Neural crest cell (in vitro differentiated cells): ENCODE results near the gene B4GALT5. TPM values are rescaled to one million over a fixed set of nuclear protein-coding genes. Genes with fewer than 3 reads are reported as not detected.
"Not testable (repeated sequence)": the region's sequence is repeated elsewhere in the genome, so short reads cannot be mapped to it uniquely, and the experiment has no call there.

Experiments used
- DNase-seq: peaks from one replicate; pipeline ENCODE4 v3.0.0; 2021; ENCODE audit warnings: low read depth, mixed read lengths, low spot score
- H3K27ac Mint-ChIP-seq: one replicate; pipeline ENCODE4 v1.8.0; 2021; ENCODE audit warnings: mild to moderate bottlenecking, mixed read lengths; ENCODE audit not compliant: unreplicated experiment
- H3K27me3 Mint-ChIP-seq: 2 replicates; pipeline ENCODE4 v1.8.0; 2021; ENCODE audit warnings: low read depth, mild to moderate bottlenecking, mixed read lengths
- H3K36me3 Mint-ChIP-seq: 2 replicates; pipeline ENCODE4 v1.8.0; 2021; ENCODE audit warnings: low read depth, mild to moderate bottlenecking, mixed read lengths
- H3K4me1 Mint-ChIP-seq: 2 replicates; pipeline ENCODE4 v1.8.0; 2021; ENCODE audit warnings: mixed read lengths
- H3K4me3 Mint-ChIP-seq: one replicate; pipeline ENCODE4 v1.8.0; 2021; ENCODE audit warnings: mild to moderate bottlenecking, mixed read lengths
- H3K9me3 Mint-ChIP-seq: 2 replicates; pipeline ENCODE4 v1.8.0; 2021; ENCODE audit warnings: mixed read lengths
- CTCF ChIP-seq: fragments of 200-600 bp; sonication (generic); conservative IDR thresholded peaks from 2 replicates; pipeline ENCODE4 v1.5.0; 2021; ENCODE audit warnings: antibody characterized with exemption, mild to moderate bottlenecking
- total RNA-seq: library from RNA; stranded (reverse); gene quantifications from 2 replicates; pipeline ENCODE4 v1.2.1, GENCODE V29; 2021

The B4GALT5 gene
- total RNA-seq, 1 donor from 2014 or later: 49.0 TPM

GRCh38 chr20:49710971-49711666 lies 2.6 kb downstream of the B4GALT5 start:
- Mint-ChIP-seq H3K27ac (no peak overlapping the region), H3K9me3 (no peaks in the 10 kb centered on the region), H3K4me3 (peak overlapping the region; percentile 92), H3K27me3 (no peaks in the 10 kb centered on the region), H3K4me1 (peaks cover 51% of the 10 kb centered on the region), H3K36me3 (no peaks in the 10 kb centered on the region)
- DNase-seq: no peak
- no peak for TF ChIP-seq CTCF

GRCh38 chr20:49707118-49707517 lies 6.6 kb downstream of the B4GALT5 start:
- H3K4me1 Mint-ChIP-seq: peaks cover 53% of the 10 kb centered on the region
- peak overlapping the region; percentile 10 for H3K4me3 Mint-ChIP-seq
- H3K27me3 Mint-ChIP-seq: no peaks in the 10 kb centered on the region
- H3K36me3 Mint-ChIP-seq: no peaks in the 10 kb centered on the region
- no peaks in the 10 kb centered on the region for H3K9me3 Mint-ChIP-seq
- no peak overlapping the region for H3K27ac Mint-ChIP-seq
- DNase-seq: no peak
- TF ChIP-seq CTCF: no peak

- H3K36me3 Mint-ChIP-seq: no peaks in the 10 kb centered on the region
- no peak overlapping the region for H3K27ac Mint-ChIP-seq
- no peak for TF ChIP-seq CTCF
- peak; percentile 8 for DNase-seq
- no peaks in the 10 kb centered on the region for H3K9me3 Mint-ChIP-seq
- no peaks in the 10 kb centered on the region for H3K27me3 Mint-ChIP-seq
- H3K4me1 Mint-ChIP-seq: peaks cover 53% of the 10 kb centered on the region
- peak overlapping the region; percentile 10 for H3K4me3 Mint-ChIP-seq
These were observed 7.0 kb downstream of the B4GALT5 start for GRCh38 chr20:49706630-49707091.

GRCh38 chr20:49705893-49706292 lies 7.8 kb downstream of the B4GALT5 start:
- H3K36me3 Mint-ChIP-seq, H3K27me3 Mint-ChIP-seq, H3K9me3 Mint-ChIP-seq, H3K27ac Mint-ChIP-seq, H3K4me3 Mint-ChIP-seq, DNase-seq: not testable (repeated sequence)
- peaks cover 53% of the 10 kb centered on the region for H3K4me1 Mint-ChIP-seq

GRCh38 chr20:49705358-49705757 lies 8.3 kb downstream of the B4GALT5 start:
- Mint-ChIP-seq H3K27me3 (no peaks in the 10 kb centered on the region), H3K27ac (no peak overlapping the region), H3K36me3 (no peaks in the 10 kb centered on the region), H3K4me1 (peaks cover 54% of the 10 kb centered on the region), H3K4me3 (no peak overlapping the region), H3K9me3 (no peaks in the 10 kb centered on the region)
- DNase-seq: no peak
- TF ChIP-seq CTCF: no peak

GRCh38 chr20:49704932-49705336 lies 8.7 kb downstream of the B4GALT5 start:
- Mint-ChIP-seq H3K27me3 (no peaks in the 10 kb centered on the region), H3K36me3 (no peaks in the 10 kb centered on the region), H3K9me3 (no peaks in the 10 kb centered on the region), H3K27ac (peak overlapping the region; percentile 21), H3K4me3 (no peak overlapping the region), H3K4me1 (peaks cover 55% of the 10 kb centered on the region)
- DNase-seq: no peak
- no peak for TF ChIP-seq CTCF
